Stimulated activated CD4-positive, alpha-beta T cell treated with anti-CD3 and anti-CD28 coated beads, Interleukin-4, amount 100 ng/mL, for 4 hours (primary cell): ENCODE data around the gene RAB1A.
"Not testable (repeated sequence)": the region's sequence is repeated elsewhere in the genome, so short reads cannot be mapped to it uniquely, and the experiment has no call there.

Experiments used
- DNase-seq, 2 experiments: peaks; one replicate each; pipeline ENCODE4 v3.0.0-alpha.2; 2020

RAB1A gene

GRCh38 chr2:65134158-65134557 lies 4.3 kb upstream of the RAB1A start:
- no peak for DNase-seq

GRCh38 chr2:65133626-65134025 lies 3.7 kb upstream of the RAB1A start:
- no peak for DNase-seq

GRCh38 chr2:65132930-65133329 lies 3.0 kb upstream of the RAB1A start:
- DNase-seq: not testable (repeated sequence)

- DNase-seq: no peak
These were observed 814 bp upstream of the RAB1A start for GRCh38 chr2:65130664-65131175.

- peak; percentile 8 to 35 for DNase-seq
These were observed 550 bp downstream of the RAB1A start for GRCh38 chr2:65129286-65129825.

- DNase-seq: no peak
These were observed 1.4 kb downstream of the RAB1A start for GRCh38 chr2:65128297-65129190.

- not testable (repeated sequence) for DNase-seq
These were observed 4.4 kb downstream of the RAB1A start for GRCh38 chr2:65125457-65125856.

- DNase-seq: no peak
These were observed 7.6 kb downstream of the RAB1A start for GRCh38 chr2:65122313-65122712.

- DNase-seq: no peak
These were observed 8.8 kb downstream of the RAB1A start for GRCh38 chr2:65120990-65121693.

GRCh38 chr2:65116645-65117044 lies 13.3 kb downstream of the RAB1A start:
- DNase-seq: no peak

- DNase-seq: no peak
These were observed 15.0 kb downstream of the RAB1A start for GRCh38 chr2:65114921-65115320.

- DNase-seq: no peak
These were observed 16.1 kb downstream of the RAB1A start for GRCh38 chr2:65113816-65114215.

GRCh38 chr2:65113229-65113628 lies 16.7 kb downstream of the RAB1A start:
- DNase-seq: no peak

- DNase-seq: no peak
These were observed 17.3 kb downstream of the RAB1A start for GRCh38 chr2:65112633-65113032.

GRCh38 chr2:65108780-65109179 lies 21.1 kb downstream of the RAB1A start:
- no peak for DNase-seq

GRCh38 chr2:65107530-65107929 lies 22.4 kb downstream of the RAB1A start:
- DNase-seq: no peak

GRCh38 chr2:65103013-65103715 lies 26.7 kb downstream of the RAB1A start:
- DNase-seq: no peak

- DNase-seq: no peak
These were observed 28.8 kb downstream of the RAB1A start for GRCh38 chr2:65101071-65101470.

GRCh38 chr2:65098741-65099140 lies 31.2 kb downstream of the RAB1A start:
- DNase-seq: no peak

GRCh38 chr2:65097844-65098243 lies 32.1 kb downstream of the RAB1A start:
- no peak for DNase-seq

GRCh38 chr2:65096948-65097347 lies 33.0 kb downstream of the RAB1A start:
- no peak for DNase-seq

GRCh38 chr2:65093211-65093610 lies 36.7 kb downstream of the RAB1A start:
- no peak for DNase-seq

- no peak for DNase-seq
These were observed 37.1 kb downstream of the RAB1A start for GRCh38 chr2:65092791-65093190.
